NCI-H1105 treated with DMSO at 0.1 percent for 48 hours (cell line): ENCODE results near the gene NLRP13.

Experiments
- DNase-seq: peaks from one replicate; lab custom pipeline; 2025; lab: John Stamatoyannopoulos, UW

Gene NLRP13

DNA sequence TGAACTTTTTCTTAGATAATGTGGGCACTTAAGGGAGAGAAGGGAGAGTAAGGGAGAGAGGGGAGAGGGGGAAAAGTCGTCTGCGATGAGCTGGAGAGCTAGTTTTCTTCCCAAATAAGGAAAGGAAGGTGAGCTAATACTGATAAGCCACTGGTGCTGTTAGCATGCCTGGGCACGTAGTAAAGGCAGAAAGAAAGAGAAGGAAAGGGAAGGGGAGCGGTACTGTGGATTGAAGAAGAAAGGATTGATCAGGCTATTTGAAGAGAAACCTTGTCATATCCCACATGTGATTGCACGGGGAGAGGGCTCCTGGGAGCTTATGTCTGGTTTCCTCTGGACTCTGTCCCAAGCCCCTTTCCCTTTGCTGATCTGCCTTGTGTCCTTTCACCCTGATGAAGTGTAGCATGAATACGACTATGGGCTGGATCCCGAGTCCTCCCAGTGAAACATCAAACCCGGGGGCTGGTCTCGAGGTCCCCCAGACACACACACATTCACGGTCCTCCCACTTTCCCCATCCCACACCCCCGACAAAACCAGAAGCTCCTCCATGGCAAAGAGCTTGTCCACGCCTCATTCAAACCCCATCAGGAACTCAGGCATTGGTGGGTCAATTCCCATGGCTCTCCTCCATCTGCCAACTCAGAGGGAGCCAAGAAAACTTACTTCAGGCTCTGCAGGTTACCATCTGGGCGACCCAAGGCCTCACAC lies 30.6 kb downstream of the NLRP13 start:
- DNase-seq = no peak

DNA sequence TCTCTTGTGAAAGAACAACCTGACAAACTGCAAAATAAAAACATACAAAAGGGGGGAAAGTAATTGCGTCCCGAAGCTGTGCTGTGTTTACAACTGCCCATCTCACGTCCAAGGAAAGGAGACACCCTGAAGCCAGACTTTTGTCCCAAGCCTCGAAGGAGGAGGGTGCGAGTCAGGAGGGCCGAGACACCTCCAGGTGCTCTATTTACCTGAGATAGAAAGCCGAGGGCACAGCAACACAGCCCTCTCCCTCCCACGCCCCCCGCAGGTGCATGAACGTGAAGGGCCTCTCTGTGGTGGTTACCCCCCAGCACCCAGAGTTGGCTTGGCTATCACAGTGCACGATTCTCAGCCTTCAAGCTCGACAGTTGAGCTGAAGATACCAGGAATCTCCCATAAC lies 33.2 kb downstream of the NLRP13 start:
- no peak for DNase-seq

DNA sequence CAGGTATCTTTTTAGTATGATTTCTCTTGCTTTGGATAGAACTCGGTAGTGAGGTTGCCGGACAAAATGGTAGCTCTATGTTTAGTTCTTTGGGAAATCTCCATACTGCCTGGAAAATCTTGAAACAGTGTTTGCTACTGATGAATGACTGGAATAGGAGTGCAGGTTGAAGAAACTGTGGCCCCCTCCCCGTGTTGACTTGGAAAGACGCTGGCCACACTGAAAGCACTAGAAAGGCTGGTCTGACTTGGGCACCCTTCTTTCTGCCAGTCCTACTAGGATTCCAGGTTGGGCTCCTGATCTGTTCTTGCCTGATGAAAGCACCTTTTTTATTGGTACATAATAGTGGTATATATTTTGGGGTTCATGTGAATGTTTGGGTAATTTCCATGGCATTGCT lies 49.5 kb downstream of the NLRP13 start:
- DNase-seq = no peak

DNA sequence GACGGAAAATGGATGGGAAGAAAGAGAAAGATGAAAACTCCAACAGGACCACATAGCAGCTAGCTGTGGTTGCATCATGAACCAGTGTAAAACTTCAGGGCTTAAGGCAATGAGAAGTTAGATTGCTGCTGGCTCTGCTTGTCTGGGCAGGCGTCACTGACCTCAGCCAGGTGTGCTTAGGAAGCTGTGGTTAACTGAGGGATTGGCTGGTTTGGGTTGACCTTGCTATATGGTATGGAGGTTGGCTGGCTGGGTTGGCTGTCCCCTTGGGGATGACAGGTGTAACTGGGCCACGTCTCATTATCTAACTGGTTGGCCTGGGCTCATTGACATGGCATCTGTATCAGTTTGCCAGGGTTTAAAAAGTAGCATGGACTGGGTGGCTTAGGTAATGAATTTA lies 54.9 kb downstream of the NLRP13 start:
- no peak for DNase-seq

DNA sequence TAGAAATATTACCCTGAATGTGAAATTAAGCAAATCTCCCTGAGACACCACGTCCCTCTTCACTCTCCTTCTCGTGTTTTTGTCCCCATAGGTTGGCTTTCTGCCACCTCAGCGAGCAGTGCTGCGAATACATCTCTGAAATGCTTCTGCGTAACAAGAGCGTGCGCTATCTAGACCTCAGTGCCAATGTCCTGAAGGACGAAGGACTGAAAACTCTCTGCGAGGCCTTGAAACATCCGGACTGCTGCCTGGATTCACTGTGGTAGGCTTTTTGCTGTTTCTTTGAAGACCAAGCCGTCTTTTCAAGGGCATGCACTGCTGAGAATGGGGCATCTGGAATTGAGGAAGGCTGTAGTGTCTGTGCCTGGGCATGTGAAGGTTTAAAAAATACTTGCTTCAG lies 61.4 kb downstream of the NLRP13 start:
- no peak for DNase-seq

DNA sequence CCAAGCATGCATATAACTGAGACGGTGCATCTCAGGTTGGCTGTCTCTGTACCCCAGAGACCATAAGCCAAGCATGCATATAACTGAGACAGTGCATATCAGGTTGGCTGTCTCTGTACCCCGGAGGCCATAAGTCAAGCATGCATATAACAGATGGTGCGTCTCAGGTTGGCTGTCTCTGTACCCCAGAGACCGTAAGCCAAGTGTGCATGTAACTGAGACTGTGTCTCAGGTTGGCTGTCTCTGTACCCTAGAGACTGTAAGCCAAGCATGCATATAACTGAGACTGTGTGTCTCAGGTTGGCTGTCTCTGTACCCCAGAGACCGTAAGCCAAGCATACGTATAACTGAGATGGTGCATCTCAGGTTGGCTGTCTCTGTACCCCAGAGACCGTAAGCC lies 65.0 kb downstream of the NLRP13 start:
- no peak for DNase-seq

DNA sequence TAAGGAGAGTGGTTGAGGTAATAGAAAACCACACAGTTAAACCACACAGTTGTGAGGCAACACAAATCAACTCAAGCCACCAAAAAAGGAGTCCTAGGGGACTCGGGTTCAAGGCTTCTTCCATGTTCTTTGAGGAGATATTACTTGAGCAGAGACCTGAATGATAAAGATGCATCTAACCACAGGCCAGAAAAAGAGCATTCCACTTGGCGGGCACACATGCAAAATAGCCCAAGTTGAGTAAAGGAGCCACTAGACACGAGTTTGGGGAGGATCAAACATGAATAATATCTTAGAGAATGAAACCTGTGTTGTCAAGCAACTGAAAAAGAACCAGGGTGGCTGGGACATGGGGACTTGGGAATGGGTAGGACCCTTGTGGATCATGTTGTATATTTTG lies 65.6 kb downstream of the NLRP13 start:
- no peak for DNase-seq

DNA sequence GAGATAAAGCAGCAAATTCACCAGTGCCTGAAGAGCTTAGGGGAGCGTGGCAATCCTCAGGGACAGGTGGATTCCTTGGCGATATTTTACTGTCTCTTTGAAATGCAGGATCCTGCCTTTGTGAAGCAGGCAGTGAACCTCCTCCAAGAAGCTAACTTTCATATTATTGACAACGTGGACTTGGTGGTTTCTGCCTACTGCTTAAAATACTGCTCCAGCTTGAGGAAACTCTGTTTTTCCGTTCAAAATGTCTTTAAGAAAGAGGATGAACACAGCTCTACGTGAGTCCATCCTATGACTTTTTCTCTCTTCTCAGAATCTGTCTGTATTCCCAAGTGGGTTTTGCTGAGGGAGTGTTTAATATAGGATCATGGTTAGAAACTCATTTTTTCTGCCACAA lies 73.2 kb downstream of the NLRP13 start:
- DNase-seq = no peak

DNA sequence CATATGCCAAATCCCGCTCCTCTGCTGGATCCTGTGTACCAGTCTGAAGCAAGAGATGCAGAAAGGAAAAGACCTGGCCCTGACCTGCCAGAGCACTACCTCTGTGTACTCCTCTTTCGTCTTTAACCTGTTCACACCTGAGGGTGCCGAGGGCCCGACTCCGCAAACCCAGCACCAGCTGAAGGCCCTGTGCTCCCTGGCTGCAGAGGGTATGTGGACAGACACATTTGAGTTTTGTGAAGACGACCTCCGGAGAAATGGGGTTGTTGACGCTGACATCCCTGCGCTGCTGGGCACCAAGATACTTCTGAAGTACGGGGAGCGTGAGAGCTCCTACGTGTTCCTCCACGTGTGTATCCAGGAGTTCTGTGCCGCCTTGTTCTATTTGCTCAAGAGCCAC lies 73.7 kb downstream of the NLRP13 start:
- no peak for DNase-seq

DNA sequence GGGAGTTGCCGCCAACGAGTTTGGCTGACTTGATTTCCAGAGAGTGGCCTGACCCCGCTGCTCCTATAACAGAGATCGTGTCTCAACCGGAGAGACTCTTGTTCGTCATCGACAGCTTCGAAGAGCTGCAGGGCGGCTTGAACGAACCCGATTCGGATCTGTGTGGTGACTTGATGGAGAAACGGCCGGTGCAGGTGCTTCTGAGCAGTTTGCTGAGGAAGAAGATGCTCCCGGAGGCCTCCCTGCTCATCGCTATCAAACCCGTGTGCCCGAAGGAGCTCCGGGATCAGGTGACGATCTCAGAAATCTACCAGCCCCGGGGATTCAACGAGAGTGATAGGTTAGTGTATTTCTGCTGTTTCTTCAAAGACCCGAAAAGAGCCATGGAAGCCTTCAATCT lies 74.2 kb downstream of the NLRP13 start:
- no peak for DNase-seq

DNA sequence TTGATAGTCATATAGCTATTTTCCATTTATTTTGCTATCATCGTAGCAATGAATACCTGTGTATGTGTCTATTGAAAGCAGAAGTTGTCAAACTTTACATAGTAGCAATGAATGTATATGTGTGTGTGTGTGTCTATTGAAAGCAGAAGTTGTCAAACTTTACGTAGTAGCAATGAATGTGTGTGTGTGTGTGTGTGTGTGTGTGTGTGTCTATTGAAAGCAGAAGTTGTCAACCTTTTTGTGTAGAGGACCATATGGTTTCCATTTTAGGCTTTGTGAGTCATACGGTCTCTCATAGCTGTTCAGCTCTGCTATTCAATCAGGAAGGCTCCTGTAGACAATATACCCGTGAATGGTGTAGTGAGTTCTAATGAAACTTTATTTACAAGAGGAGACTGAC lies 75.0 kb downstream of the NLRP13 start:
- DNase-seq = no peak

DNA sequence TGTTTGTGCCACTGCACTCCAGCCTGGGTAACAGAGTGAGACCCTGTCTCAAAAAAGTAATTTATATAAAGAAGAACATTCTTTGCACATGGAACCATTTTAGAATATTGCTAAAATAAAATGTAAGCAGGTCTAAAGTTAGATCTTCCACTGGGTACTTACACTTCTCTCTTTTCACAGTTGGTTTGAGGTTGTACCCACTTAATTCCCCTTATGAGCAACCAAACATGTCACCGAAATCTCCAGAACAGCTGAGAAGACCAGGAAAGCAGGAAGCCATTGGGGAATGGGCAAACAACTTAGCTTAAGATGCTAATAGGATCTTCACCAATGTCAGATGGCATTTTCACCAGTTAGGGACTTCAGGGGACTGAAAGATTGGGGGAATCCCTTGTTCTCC lies 77.0 kb downstream of the NLRP13 start:
- no peak for DNase-seq
